LNCAP (cell line): ENCODE measurements around the gene CRYL1.

ENCODE experiments used
- CTCF ChIP-seq: fragments of 450-650 bp; IDR thresholded peaks from 2 replicates; pipeline ENCODE4 v1.5.1; 2017; ENCODE audit warnings: mild to moderate bottlenecking

Gene CRYL1

GRCh38 chr13:20393273-20394168 lies 132.1 kb downstream of the CRYL1 start:
- TF ChIP-seq CTCF, result no peak

- no peak for TF ChIP-seq CTCF
Observed at GRCh38 chr13:20392530-20392929, 133.1 kb downstream of the CRYL1 start.

GRCh38 chr13:20391597-20392452 lies 133.8 kb downstream of the CRYL1 start:
- no peak for TF ChIP-seq CTCF

GRCh38 chr13:20390526-20391175 lies 135.0 kb downstream of the CRYL1 start:
- TF ChIP-seq CTCF, result no peak

GRCh38 chr13:20389696-20390525 lies 135.7 kb downstream of the CRYL1 start:
- no peak for TF ChIP-seq CTCF

- TF ChIP-seq CTCF, result no peak
Observed at GRCh38 chr13:20388184-20388583, 137.5 kb downstream of the CRYL1 start.
